Measurements from ENCODE around the gene FSTL4. TPM values are rescaled to one million over a fixed set of nuclear protein-coding genes. Genes with fewer than 3 reads are reported as not detected.

The FSTL4 gene
- total RNA-seq, 2 donors from 2014 or later, result not detected

DNA sequence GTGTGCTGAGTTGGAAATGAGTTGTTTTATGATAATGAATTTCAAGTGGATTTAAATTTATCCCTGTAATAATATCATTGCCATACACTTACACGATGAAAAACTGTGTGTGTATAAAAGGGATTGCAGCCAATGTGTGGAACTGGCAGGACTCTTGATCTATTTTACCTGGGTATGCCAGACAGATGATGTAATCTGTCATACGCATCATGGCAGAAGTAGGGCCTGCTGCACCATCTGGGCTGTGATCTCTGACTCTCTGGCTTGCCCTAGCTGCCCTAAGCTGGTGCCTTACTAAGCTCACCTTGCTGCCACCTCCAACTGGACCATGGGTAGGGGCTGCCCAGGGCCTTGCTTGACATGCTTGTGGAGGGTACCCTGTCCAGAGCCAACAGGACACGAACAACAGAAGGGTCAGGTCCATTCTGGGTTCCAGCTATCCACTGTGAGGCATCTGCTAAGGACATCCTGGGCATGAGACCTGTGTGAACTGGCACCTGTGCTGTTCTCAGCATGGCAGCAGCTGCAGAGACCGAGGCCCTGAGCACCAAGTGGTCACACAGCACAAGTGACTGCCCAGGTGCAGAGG is 184.2 kb downstream of the FSTL4 start:
- TF ChIP-seq, protein P1, sequence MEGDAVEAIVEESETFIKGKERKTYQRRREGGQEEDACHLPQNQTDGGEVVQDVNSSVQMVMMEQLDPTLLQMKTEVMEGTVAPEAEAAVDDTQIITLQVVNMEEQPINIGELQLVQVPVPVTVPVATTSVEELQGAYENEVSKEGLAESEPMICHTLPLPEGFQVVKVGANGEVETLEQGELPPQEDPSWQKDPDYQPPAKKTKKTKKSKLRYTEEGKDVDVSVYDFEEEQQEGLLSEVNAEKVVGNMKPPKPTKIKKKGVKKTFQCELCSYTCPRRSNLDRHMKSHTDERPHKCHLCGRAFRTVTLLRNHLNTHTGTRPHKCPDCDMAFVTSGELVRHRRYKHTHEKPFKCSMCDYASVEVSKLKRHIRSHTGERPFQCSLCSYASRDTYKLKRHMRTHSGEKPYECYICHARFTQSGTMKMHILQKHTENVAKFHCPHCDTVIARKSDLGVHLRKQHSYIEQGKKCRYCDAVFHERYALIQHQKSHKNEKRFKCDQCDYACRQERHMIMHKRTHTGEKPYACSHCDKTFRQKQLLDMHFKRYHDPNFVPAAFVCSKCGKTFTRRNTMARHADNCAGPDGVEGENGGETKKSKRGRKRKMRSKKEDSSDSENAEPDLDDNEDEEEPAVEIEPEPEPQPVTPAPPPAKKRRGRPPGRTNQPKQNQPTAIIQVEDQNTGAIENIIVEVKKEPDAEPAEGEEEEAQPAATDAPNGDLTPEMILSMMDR (IDR thresholded peaks at IDR 0.05), result no peak
- Histone ChIP-seq H3K9me3 (no peaks in the 10 kb centered on the region), H3K27me3 (no peaks in the 10 kb centered on the region), H3K27ac (no peak overlapping the region), H3K4me3 (no peak overlapping the region), H3K4me1 (peaks cover 0 to 5% of the 10 kb centered on the region in 2 donors), H3K36me3 (no peaks in the 10 kb centered on the region)
- no peak for DNase-seq (ENCODE audit: low spot score)

DNA sequence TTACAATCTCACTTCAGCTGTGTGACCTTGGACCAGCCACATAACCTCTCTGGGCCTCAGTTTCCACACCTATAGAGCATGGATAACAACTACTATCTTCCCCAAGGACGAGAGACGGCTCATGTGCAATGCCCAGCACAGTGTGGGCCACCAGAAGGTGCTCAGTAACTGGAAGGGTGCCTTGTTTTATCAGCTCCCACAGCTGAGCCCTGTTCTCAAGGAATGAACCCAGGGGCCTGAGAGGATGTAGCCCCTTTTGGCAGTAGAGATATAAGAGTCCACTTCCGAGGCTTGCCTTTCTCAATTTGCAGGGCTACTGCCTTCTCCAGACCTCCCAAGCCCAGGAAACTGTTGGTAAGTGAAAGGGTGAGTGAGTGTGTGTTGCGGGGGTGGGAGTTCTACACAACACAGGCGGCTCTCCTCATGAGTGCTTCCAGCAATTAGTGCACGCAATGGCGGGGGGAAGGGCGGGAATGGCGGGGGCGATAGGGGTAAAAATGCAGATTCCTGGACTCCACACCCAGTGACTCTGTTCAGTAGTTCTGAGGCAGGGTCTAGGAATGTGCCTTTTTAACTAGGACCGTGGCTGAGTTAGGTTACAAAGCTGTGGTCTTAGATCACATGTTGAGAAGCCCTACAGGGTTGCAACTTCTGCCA is 185.1 kb downstream of the FSTL4 start:
- no peaks in the 10 kb centered on the region for H3K9me3 ChIP-seq
- H3K4me1 ChIP-seq, result peaks cover 0 to 5% of the 10 kb centered on the region in 2 donors
- H3K27ac ChIP-seq, result no peak overlapping the region
- DNase-seq (ENCODE audit: low spot score), result no peak
- no peaks in the 10 kb centered on the region for H3K36me3 ChIP-seq
- H3K27me3 ChIP-seq, result no peaks in the 10 kb centered on the region
- TF ChIP-seq, protein P1 (IDR thresholded peaks at IDR 0.05), result no peak
- no peak overlapping the region for H3K4me3 ChIP-seq

DNA sequence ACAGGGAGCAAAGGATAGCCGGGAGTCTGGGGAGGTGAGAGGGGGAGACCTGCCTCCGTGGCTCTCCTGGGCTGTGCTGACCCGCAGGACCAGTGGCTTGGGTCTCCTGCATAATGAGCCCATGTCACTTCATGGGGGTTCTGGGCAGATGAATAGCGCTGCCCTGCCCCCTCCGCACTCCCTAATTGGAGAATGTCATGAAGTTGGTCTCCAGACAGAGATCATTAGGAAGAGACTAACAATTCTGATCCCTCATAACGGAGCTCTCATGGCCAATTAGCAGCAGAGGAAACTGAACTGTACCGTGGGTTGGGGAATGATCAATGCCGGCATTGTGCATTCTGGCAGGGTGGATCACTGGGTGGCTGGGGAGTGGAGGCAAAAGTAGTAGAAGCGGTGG is 186.1 kb downstream of the FSTL4 start:
- Histone ChIP-seq H3K4me3 (no peak overlapping the region), H3K27ac (no peak overlapping the region), H3K27me3 (no peaks in the 10 kb centered on the region), H3K36me3 (no peaks in the 10 kb centered on the region), H3K9me3 (no peaks in the 10 kb centered on the region), H3K4me1 (peaks cover 0 to 5% of the 10 kb centered on the region in 2 donors)
- TF ChIP-seq, protein P1 (IDR thresholded peaks at IDR 0.05), result no peak
- DNase-seq (ENCODE audit: low spot score), result no peak

DNA sequence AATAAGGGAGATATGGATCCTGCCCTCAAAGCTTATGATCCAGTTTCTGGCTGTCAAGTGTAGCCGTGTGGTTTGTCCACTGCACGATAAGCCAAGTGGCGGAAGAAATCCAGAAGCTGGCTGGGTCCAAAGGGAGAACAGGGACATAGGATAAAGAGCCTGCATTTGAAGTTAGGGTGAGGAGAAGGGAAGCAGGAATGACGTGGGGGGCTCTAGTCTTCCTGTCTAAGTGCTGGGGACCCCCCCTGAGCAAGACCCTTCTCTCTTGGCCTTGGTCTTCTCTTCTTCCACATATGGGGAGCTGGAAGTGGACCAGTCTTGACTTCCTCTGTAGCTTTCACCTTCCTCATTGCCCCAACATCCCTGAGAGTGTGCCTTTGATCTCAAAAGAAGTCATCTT is 186.6 kb downstream of the FSTL4 start:
- TF ChIP-seq, protein P1 (IDR thresholded peaks at IDR 0.05), result no peak
- H3K4me1 ChIP-seq, result peaks cover 0 to 5% of the 10 kb centered on the region in 2 donors
- H3K4me3 ChIP-seq, result no peak overlapping the region
- no peak for DNase-seq (ENCODE audit: low spot score)
- H3K36me3 ChIP-seq, result no peaks in the 10 kb centered on the region
- no peak overlapping the region for H3K27ac ChIP-seq
- no peaks in the 10 kb centered on the region for H3K9me3 ChIP-seq
- H3K27me3 ChIP-seq, result no peaks in the 10 kb centered on the region

DNA sequence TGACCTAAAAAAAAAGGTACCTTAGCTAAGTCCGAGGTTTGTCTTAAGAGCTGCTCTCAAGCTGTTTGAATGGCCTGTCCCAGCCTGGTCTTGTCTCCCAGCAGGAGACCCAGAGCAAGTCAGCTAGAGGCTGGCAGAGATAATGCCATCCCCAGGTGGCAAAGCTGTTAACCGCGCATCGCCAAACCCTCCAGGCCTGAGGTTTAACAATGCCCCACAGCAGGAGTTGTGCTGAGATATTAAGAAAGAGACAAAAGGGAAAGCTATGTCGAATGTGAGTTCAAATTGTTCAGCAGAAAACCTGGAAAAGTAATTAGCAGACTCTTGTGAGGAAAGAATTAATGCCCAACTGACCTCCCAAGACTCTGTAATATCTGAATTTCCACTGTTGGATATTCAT is 187.1 kb downstream of the FSTL4 start:
- Histone ChIP-seq H3K36me3 (no peaks in the 10 kb centered on the region), H3K4me1 (peaks cover 0 to 5% of the 10 kb centered on the region in 2 donors), H3K27me3 (no peaks in the 10 kb centered on the region), H3K9me3 (no peaks in the 10 kb centered on the region), H3K4me3 (no peak overlapping the region), H3K27ac (no peak overlapping the region)
- TF ChIP-seq, protein P1 (IDR thresholded peaks at IDR 0.05), result no peak
- peak; percentile 52 for DNase-seq (ENCODE audit: low spot score)
